ENCODE measurements around the gene KCTD19.

- TF ChIP-seq, protein P1, sequence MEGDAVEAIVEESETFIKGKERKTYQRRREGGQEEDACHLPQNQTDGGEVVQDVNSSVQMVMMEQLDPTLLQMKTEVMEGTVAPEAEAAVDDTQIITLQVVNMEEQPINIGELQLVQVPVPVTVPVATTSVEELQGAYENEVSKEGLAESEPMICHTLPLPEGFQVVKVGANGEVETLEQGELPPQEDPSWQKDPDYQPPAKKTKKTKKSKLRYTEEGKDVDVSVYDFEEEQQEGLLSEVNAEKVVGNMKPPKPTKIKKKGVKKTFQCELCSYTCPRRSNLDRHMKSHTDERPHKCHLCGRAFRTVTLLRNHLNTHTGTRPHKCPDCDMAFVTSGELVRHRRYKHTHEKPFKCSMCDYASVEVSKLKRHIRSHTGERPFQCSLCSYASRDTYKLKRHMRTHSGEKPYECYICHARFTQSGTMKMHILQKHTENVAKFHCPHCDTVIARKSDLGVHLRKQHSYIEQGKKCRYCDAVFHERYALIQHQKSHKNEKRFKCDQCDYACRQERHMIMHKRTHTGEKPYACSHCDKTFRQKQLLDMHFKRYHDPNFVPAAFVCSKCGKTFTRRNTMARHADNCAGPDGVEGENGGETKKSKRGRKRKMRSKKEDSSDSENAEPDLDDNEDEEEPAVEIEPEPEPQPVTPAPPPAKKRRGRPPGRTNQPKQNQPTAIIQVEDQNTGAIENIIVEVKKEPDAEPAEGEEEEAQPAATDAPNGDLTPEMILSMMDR (IDR thresholded peaks at IDR 0.05; ENCODE audit: low read length) = no peak
- TF ChIP-seq EZH2 (optimal IDR thresholded peaks at IDR 0.05; ENCODE audit: low read depth, low read length) = no peak
- no peak for TF ChIP-seq EZH2phosphoT487 (IDR thresholded peaks at IDR 0.05; ENCODE audit: low read length)
Observed at GRCh38 chr16:67256701-67257230, 69.8 kb downstream of the KCTD19 start.

All from MM.1S (cell line).